ENCODE measurements around the gene CTTN. TPM values are rescaled to one million over a fixed set of nuclear protein-coding genes. Genes with fewer than 3 reads are reported as not detected.

CTTN gene
- total RNA-seq, 1 donor from 2014 or later: 65.2 TPM

Other genes with a start within 250 kb of the CTTN start
- 12.5 TPM for gene FADD, start 195.2 kb upstream of the CTTN start, total RNA-seq
- 23.1 TPM for gene PPFIA1, start 127.8 kb upstream of the CTTN start, total RNA-seq